ENCODE results near the gene SSR4. TPM values are rescaled to one million over a fixed set of nuclear protein-coding genes. Genes with fewer than 3 reads are reported as not detected.

The SSR4 gene
- total and polyA plus RNA-seq, 2 donors: 102 to 326 TPM

DNA sequence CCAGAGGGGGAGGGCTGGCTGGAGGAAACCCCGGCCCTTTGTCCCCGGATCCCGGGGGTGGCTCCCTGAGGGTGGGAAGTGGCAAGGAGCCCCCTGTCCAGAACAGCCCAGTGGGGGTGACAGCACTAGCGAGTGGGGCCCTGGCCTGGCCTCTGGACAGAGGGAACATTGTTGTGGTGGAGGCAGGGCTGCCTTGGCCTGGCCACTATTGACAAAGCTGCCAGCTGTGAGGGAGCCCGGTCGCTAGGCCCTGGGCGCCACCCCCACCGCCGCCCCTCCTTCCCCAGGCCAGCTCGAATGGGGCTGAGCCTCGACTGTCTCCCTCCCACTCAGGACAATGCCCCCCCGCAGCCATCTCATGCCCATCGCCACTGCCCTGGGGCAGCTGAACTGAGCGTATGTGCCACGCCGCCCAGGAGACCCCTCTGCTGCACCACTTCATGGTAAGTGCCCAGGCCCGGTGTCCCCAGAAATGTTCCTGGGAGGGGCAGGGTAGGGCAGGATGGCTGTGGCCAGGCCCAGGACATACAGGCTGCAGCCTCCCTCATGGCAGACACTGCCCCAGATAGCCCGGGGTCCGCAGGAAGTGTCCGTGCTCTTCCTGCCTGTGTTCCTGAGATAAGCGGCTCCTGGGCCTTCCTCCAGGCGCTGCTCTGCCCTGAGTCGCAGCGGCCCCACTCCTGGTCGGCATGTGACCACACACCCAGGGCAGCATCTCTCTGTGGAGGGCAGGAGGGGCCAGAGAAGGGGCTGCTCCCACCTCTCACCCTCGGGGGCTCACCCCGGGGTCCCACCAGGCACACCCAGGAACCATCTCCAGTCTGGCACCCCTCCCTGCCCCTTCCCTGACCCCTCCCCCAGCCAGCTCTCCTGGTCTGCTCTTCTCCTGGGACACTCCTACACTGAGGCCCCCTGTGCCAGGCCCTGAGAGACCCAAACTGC lies 29.1 kb upstream of the SSR4 start:
- no peak for DNase-seq (ENCODE audit: extremely low spot score)
- WGBS: 28% methylated on average over 27 of the region's 27 CpGs
- Histone ChIP-seq H3K27ac (ENCODE audit: low read depth) (peak overlapping the region; percentile 78), H3K36me3 (ENCODE audit: insufficient read depth) (no peaks in the 10 kb centered on the region), H3K4me3 (ENCODE audit: low read depth, low read length) (peak overlapping the region; percentile 26), H3K4me1 (ENCODE audit: insufficient read depth) (no peaks in the 10 kb centered on the region)

DNA sequence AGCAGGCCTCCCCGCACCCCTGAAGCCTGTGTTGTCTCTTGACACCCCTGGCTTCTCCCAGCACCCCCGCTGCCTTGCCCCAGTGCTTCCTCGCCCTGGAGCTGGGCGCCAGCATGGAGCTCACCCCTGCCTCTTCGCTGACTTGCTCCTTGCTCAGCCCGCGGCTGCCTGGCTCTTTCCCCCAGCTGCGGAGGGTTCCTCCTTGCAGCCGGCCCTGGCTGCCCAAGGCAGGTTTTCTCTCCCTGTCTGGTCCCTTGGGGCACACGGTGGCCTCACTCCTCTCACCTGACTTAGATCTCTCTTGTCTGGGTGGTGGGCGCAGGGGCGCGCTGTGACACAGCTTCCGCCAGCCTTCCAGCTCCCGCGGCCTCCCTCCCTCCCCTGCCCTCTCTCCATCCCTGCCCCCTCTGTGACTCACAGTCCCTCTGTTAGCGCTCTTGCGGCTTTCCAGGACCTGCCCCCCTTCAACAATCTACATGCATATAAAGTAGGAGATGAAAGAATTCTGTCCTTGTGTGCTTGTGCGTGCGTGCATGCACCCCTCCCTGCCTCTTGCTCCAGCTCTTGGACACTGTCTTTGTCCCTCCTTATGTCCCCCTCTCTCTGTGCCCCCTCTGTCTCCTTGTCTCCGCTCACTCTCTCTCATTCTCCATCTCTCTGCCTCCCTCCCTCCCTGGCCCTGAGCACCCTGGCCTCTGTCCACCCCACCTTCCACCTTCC lies 28.2 kb upstream of the SSR4 start:
- Histone ChIP-seq H3K4me1 (ENCODE audit: insufficient read depth) (no peaks in the 10 kb centered on the region), H3K4me3 (ENCODE audit: low read depth, low read length) (peak overlapping the region; percentile 26), H3K27ac (ENCODE audit: low read depth) (peak overlapping the region; percentile 78), H3K36me3 (ENCODE audit: insufficient read depth) (no peaks in the 10 kb centered on the region)
- WGBS: 11% methylated on average over 21 of the region's 21 CpGs
- no peak for DNase-seq (ENCODE audit: extremely low spot score)

DNA sequence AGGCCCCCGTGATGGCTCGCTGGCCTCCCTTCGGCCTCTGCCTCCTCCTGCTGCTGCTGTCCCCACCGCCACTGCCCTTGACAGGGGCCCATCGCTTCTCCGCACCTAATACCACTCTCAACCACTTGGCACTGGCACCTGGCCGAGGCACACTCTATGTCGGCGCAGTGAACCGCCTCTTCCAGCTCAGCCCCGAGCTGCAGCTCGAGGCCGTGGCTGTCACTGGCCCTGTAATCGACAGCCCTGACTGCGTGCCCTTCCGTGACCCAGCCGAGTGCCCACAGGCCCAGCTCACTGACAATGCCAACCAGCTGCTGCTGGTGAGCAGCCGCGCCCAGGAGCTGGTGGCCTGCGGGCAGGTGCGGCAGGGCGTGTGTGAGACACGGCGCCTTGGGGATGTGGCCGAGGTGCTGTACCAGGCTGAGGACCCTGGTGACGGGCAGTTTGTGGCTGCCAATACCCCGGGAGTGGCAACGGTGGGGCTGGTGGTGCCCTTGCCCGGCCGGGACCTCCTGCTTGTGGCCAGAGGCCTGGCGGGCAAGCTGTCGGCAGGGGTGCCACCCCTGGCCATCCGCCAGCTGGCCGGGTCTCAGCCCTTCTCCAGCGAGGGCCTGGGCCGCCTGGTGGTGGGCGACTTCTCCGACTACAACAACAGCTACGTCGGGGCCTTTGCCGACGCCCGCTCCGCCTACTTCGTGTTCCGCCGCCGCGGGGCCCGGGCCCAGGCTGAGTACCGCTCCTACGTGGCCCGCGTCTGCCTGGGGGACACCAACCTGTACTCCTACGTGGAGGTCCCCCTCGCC lies 27.4 kb upstream of the SSR4 start:
- Histone ChIP-seq H3K36me3 (ENCODE audit: insufficient read depth) (no peaks in the 10 kb centered on the region), H3K4me3 (ENCODE audit: low read depth, low read length) (no peak overlapping the region), H3K4me1 (ENCODE audit: insufficient read depth) (no peaks in the 10 kb centered on the region), H3K27ac (ENCODE audit: low read depth) (no peak overlapping the region)
- DNase-seq (ENCODE audit: extremely low spot score): no peak
- 88% methylated on average over 56 of the region's 56 CpGs for WGBS

DNA sequence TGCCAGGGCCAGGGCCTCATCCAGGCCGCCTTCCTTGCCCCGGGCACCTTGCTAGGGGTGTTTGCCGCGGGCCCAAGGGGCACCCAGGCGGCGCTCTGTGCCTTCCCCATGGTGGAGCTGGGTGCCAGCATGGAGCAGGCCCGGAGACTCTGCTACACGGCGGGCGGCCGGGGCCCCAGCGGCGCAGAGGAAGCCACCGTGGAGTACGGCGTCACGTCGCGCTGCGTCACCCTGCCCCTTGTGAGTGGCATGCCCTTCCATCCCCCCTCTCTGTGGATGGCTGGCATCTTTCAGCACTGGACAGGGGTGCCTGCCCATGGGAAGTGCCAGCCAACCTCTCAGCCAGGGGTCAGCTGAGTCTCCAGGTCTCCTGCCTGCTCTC lies 26.8 kb upstream of the SSR4 start:
- WGBS: 91% methylated on average over 20 of the region's 20 CpGs
- Histone ChIP-seq H3K4me3 (ENCODE audit: low read depth, low read length) (no peak overlapping the region), H3K27ac (ENCODE audit: low read depth) (no peak overlapping the region), H3K36me3 (ENCODE audit: insufficient read depth) (no peaks in the 10 kb centered on the region), H3K4me1 (ENCODE audit: insufficient read depth) (no peaks in the 10 kb centered on the region)
- DNase-seq (ENCODE audit: extremely low spot score): no peak

DNA sequence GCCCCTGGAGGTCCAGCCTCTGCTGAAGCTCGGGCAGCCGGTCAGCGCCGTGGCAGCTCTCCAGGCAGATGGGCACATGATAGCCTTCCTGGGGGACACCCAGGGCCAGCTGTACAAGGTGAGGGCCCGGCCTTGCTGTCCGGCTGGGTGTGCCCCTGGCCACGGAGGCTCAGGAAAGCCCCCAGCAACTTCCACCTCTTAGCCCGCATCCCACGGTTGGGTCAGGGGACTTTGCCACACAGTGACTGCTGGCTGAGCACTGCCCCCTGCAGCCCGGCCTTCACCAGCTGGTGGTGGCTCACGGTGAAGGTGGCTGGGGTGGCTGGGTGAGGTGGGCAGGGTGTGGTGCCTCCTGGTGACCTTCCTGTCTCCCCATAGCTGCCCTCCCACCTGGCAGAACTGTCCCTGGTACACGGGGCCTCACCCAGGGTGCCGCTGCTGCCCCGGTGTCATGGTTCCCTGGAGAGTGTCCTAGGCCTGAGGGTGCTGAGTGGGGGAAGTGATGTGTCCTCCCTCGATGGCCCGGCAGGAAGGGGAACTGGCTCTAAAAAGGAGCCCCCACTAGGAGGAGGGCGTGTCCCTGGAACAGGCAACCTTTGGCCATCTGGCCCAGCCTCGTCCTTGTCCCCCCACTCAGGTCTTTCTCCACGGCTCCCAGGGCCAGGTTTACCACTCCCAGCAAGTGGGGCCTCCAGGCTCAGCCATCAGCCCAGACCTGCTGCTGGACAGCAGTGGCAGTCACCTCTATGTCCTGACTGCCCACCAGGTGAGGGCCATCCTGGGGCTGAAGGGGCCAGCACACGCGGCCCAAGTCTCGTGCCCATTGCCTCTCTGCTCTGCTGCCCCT lies 25.9 kb upstream of the SSR4 start:
- H3K27ac ChIP-seq (ENCODE audit: low read depth): no peak overlapping the region
- H3K36me3 ChIP-seq (ENCODE audit: insufficient read depth): no peaks in the 10 kb centered on the region
- no peak overlapping the region for H3K4me3 ChIP-seq (ENCODE audit: low read depth, low read length)
- no peaks in the 10 kb centered on the region for H3K4me1 ChIP-seq (ENCODE audit: insufficient read depth)
- WGBS: 79% methylated on average over 22 of the region's 22 CpGs
- no peak for DNase-seq (ENCODE audit: extremely low spot score)

DNA sequence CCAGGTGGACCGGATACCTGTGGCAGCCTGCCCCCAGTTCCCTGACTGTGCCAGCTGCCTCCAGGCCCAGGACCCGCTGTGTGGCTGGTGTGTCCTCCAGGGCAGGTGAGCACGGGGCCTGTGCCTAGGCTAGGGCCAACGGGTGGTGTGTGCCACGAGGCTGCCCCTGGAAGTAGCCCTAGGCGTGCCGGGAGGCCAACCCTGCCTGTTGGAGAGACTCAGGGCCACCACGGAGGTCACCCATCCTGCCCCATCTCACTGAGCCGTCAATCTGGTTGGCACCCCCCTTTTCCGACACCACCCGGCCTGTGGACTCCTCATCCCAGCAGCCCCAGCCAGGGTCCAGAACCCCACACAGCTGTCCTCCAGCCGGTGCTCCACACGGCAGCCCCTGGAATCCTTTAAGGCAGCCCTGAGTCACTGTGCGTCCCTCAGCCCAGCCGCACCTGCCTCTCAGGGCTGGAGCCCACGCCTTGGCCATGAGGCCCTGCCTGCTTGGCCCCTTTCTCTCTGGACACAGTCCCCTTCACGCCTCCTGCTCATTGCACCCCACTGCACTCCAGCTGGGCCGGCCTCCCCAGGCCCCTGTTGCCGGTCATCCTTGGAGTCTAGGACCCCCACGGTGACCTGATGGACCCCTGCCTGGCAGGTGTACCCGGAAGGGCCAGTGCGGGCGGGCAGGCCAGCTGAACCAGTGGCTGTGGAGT lies 25.2 kb upstream of the SSR4 start:
- 86% methylated on average over 23 of the region's 23 CpGs for WGBS
- no peak for DNase-seq (ENCODE audit: extremely low spot score)
- Histone ChIP-seq H3K27ac (ENCODE audit: low read depth) (no peak overlapping the region), H3K4me1 (ENCODE audit: insufficient read depth) (no peaks in the 10 kb centered on the region), H3K4me3 (ENCODE audit: low read depth, low read length) (no peak overlapping the region), H3K36me3 (ENCODE audit: insufficient read depth) (no peaks in the 10 kb centered on the region)

DNA sequence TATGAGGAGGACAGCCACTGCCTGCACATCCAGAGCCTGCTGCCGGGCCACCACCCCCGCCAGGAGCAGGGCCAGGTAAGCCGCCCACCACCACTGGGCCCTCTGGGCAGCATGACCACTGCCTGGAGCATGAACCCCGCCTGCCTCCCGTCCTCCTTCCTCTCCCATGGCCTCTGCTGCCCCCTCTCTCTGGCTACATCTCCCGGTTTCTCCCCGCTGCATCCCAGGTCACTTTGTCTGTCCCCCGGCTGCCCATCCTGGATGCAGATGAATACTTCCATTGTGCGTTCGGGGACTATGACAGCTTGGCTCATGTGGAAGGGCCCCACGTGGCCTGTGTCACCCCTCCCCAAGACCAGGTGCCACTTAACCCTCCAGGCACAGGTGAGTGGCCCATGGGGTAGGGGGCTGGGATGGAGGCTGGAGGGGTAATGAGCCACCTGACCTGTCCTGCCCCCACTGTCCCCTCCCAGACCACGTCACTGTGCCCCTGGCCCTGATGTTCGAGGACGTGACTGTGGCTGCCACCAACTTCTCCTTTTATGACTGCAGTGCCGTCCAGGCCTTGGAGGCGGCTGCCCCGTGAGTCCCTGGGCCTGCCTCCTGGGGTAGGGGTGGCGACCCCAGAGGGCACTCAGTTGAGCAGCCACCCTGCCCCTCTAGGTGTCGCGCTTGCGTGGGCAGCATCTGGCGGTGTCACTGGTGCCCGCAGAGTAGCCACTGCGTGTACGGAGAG lies 24.4 kb upstream of the SSR4 start:
- Histone ChIP-seq H3K27ac (ENCODE audit: low read depth) (no peak overlapping the region), H3K4me1 (ENCODE audit: insufficient read depth) (no peaks in the 10 kb centered on the region), H3K36me3 (ENCODE audit: insufficient read depth) (no peaks in the 10 kb centered on the region), H3K4me3 (ENCODE audit: low read depth, low read length) (no peak overlapping the region)
- 83% methylated on average over 25 of the region's 25 CpGs for WGBS
- no peak for DNase-seq (ENCODE audit: extremely low spot score)

DNA sequence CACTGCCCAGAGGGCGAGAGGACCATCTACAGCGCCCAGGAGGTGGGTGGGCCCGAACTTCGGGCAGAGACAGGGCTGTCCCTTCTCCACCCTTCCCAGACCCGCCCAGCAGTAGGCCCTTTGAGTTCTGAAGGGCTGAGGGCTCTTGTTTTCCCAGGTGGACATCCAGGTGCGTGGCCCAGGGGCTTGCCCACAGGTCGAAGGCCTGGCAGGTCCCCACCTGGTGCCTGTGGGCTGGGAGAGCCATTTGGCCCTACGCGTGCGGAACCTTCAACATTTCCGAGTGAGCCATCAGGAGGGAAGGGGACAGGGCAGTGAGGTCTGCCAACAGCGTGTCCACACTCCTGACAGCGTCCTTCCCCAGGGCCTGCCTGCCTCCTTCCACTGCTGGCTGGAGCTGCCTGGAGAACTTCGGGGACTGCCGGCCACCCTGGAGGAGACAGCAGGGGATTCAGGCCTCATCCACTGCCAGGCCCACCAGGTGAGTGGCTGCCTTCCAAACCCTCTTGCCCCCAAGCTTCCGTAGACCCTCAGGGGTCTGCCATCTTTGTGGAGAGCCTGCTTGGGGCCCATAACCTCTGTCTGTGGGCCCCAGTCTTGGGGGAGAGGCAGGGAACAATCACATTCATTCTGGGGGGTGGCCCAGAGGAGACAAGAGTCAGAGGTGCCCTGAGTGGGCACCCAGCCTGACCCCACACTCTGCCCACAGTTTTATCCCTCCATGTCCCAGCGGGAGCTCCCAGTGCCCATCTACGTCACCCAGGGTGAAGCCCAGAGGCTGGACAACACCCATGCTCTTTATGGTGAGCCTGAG lies 23.7 kb upstream of the SSR4 start:
- no peak for DNase-seq (ENCODE audit: extremely low spot score)
- 91% methylated on average over 18 of the region's 18 CpGs for WGBS
- Histone ChIP-seq H3K27ac (ENCODE audit: low read depth) (no peak overlapping the region), H3K4me1 (ENCODE audit: insufficient read depth) (no peaks in the 10 kb centered on the region), H3K4me3 (ENCODE audit: low read depth, low read length) (no peak overlapping the region), H3K36me3 (ENCODE audit: insufficient read depth) (no peaks in the 10 kb centered on the region)

DNA sequence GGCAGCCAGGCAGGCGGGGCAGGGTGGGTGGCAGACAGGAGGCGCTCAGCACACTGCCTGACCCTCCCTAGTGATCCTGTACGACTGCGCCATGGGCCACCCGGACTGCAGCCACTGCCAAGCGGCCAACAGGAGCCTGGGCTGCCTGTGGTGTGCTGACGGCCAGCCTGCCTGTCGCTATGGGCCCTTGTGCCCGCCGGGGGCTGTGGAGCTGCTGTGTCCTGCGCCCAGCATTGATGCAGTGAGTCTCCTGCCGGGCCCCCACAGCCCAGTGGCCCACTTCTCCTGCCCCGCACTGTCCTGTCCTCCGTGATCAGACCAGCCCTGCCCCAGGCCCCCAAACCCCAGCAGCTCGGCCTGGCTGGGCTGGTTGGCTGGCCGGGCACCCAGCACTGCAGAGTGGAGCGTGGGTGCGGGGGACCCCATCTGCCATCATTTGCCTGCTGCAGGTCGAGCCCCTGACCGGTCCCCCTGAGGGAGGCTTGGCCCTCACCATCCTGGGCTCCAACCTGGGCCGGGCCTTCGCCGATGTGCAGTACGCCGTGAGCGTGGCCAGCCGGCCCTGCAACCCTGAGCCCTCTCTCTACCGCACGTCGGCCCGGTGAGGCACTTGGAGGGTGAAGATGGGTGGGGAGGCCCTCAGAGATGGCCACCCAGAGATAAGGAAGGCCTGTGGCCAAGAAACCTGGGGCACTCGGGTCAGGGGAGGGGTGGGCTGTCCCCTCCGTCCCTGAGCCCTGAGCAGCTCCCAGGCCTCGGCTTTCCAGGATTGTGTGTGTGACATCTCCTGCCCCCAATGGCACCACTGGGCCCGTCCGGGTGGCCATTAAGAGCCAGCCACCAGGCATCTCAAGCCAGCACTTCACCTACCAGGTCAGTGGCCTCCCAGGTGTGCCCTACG lies 22.8 kb upstream of the SSR4 start:
- no peaks in the 10 kb centered on the region for H3K36me3 ChIP-seq (ENCODE audit: insufficient read depth)
- H3K4me3 ChIP-seq (ENCODE audit: low read depth, low read length): no peak overlapping the region
- no peak overlapping the region for H3K27ac ChIP-seq (ENCODE audit: low read depth)
- no peaks in the 10 kb centered on the region for H3K4me1 ChIP-seq (ENCODE audit: insufficient read depth)
- 89% methylated on average over 37 of the region's 37 CpGs for WGBS
- DNase-seq (ENCODE audit: extremely low spot score): no peak

DNA sequence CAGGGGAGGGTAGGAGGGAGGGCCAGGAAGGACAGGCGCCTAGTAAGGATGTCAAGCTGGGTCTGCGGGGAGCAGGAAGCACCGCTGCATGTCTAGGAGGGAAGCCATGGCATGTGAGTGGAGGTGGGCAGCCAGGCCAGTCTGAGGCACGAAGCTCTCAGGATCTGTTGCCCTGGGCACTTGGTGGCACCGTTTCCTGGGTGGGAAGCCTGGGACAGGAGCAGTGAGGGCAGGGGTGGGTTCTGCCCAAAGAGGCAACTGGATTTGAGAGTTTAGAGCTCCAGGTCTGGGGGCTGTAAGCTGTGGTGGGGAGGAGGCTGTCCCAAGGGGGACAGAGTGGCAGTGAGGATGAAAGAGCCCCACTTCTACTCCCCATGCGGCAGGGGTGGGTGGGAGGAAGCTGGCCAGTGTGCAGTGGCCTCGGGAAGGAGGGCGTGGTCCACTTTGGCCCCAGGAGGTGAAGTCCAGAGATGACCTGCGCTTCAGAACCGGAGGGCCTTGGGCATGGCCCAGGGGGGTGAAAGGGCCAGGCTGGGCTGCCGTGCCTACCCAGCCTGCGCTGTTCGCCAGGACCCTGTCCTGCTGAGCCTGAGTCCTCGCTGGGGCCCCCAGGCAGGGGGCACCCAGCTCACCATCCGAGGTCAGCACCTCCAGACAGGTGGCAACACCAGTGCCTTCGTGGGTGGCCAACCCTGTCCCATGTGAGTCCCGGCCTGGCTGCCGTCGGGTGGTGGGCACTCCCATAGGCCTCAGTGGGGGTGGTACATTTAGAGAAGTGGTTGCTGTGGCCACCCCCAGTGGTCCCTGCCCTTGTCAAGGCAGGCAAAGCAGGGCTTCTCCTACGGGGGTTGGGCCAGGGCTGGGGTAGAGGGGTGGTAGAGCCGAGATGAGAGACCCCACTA lies 21.9 kb upstream of the SSR4 start:
- no peaks in the 10 kb centered on the region for H3K4me1 ChIP-seq (ENCODE audit: insufficient read depth)
- no peak overlapping the region for H3K4me3 ChIP-seq (ENCODE audit: low read depth, low read length)
- no peak overlapping the region for H3K27ac ChIP-seq (ENCODE audit: low read depth)
- no peak for DNase-seq (ENCODE audit: extremely low spot score)
- WGBS: 83% methylated on average over 21 of the region's 21 CpGs
- no peaks in the 10 kb centered on the region for H3K36me3 ChIP-seq (ENCODE audit: insufficient read depth)
